ENCODE results near the gene PML. TPM values are rescaled to one million over a fixed set of nuclear protein-coding genes. Genes with fewer than 3 reads are reported as not detected.

The PML gene
- total RNA-seq, 1 donor from 2014 or later: 30.6 TPM

GRCh38 chr15:74032046-74032445 is 37.5 kb downstream of the PML start:
- no peak for DNase-seq (ENCODE audit: low read depth, low spot score)
- Mint-ChIP-seq H3K9me3 (no peaks in the 10 kb centered on the region), H3K27ac (ENCODE audit: unreplicated experiment) (no peak overlapping the region), H3K36me3 (ENCODE audit: low read depth) (peaks cover 3% of the 10 kb centered on the region), H3K4me1 (peaks cover 5% of the 10 kb centered on the region), H3K27me3 (ENCODE audit: low read depth) (no peaks in the 10 kb centered on the region), H3K4me3 (no peak overlapping the region)
- TF ChIP-seq CTCF (conservative IDR thresholded peaks at IDR 0.05): no peak

DNA sequence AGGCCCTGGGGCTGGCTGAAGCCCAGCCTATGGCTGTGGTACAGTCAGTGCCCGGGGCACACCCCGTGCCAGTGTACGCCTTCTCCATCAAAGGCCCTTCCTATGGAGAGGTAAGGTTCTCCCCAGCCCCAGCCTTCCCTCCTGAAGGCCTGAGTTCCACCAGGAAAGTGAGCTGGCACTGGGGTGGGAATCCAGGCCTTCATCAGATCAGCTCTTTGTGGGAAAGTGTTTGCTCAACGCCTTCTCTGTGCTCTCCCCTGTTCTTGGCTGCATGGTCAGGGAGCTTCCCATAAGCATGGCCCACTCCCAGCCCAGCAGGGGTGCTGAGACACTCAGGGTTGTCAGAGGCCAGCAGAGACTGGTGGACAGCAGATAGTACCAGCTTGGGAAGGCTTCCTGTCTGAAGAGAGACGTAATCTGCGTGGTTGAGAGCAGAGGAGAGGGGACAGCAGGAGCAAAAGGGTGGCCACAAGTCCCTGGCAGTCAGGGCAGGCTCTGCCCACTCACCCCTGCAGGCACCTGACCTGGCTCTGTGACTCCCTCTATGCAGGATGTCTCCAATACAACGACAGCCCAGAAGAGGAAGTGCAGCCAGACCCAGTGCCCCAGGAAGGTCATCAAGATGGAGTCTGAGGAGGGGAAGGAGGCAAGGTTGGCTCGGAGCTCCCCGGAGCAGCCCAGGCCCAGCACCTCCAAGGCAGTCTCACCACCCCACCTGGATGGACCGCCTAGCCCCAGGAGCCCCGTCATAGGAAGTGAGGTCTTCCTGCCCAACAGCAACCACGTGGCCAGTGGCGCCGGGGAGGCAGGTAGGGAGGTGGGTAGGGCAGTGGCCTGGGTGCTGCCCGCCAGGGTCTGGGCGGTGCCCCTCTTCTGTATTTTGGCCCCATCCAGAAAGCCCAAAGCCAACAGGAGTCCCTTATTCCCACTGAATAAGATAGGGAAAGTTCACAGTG is 38.4 kb downstream of the PML start:
- Mint-ChIP-seq H3K27ac (ENCODE audit: unreplicated experiment) (no peak overlapping the region), H3K4me1 (peaks cover 13% of the 10 kb centered on the region), H3K27me3 (ENCODE audit: low read depth) (no peaks in the 10 kb centered on the region), H3K9me3 (no peaks in the 10 kb centered on the region), H3K4me3 (no peak overlapping the region), H3K36me3 (ENCODE audit: low read depth) (peaks cover 3% of the 10 kb centered on the region)
- no peak for TF ChIP-seq CTCF (conservative IDR thresholded peaks at IDR 0.05)
- DNase-seq (ENCODE audit: low read depth, low spot score): no peak

GRCh38 chr15:74034206-74034755 is 39.8 kb downstream of the PML start:
- Mint-ChIP-seq H3K27ac (ENCODE audit: unreplicated experiment) (peak overlapping the region; percentile 57), H3K9me3 (no peaks in the 10 kb centered on the region), H3K4me3 (no peak overlapping the region), H3K27me3 (ENCODE audit: low read depth) (no peaks in the 10 kb centered on the region), H3K4me1 (peaks cover 15% of the 10 kb centered on the region), H3K36me3 (ENCODE audit: low read depth) (peaks cover 3% of the 10 kb centered on the region)
- no peak for TF ChIP-seq CTCF (conservative IDR thresholded peaks at IDR 0.05)
- no peak for DNase-seq (ENCODE audit: low read depth, low spot score)

DNA sequence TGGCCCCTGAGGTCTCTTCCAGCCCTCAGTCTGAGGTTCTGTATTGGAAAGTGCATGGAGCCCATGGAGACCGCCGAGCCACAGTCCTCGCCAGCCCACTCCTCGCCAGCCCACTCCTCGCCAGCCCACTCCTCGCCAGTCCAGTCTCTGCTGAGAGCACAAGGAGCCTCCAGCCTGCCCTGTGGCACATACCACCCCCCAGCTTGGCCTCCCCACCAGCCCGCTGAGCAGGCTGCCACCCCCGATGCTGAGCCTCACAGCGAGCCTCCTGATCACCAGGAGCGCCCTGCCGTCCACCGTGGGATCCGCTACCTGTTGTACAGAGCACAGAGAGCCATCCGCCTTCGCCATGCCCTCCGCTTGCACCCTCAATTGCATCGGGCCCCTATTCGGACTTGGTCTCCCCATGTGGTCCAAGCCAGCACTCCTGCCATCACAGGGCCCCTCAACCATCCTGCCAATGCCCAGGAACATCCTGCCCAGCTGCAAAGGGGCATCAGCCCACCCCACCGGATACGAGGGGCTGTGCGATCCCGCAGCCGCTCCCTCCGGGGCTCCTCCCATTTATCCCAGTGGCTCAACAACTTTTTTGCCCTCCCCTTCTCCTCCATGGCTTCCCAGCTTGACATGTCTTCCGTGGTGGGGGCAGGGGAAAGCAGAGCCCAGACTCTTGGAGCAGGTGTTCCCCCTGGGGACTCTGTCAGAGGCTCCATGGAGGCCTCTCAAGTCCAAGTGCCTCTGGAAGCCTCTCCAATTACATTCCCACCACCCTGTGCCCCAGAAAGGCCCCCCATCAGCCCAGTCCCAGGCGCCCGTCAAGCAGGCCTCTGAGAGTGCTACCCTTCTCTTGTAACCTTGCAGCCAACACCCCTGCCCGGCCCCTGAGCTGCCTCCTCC is 40.9 kb downstream of the PML start:
- no peak overlapping the region for H3K27ac Mint-ChIP-seq (ENCODE audit: unreplicated experiment)
- DNase-seq (ENCODE audit: low read depth, low spot score): no peak

More for the DNA sequence above, 40.9 kb downstream of the PML start:
- no peaks in the 10 kb centered on the region for H3K27me3 Mint-ChIP-seq (ENCODE audit: low read depth)
- no peaks in the 10 kb centered on the region for H3K9me3 Mint-ChIP-seq
- no peak overlapping the region for H3K4me3 Mint-ChIP-seq
- H3K4me1 Mint-ChIP-seq: peaks cover 15% of the 10 kb centered on the region
- no peak for TF ChIP-seq CTCF (conservative IDR thresholded peaks at IDR 0.05)
- H3K36me3 Mint-ChIP-seq (ENCODE audit: low read depth): peaks cover 3% of the 10 kb centered on the region
